Activated CD4-positive, alpha-beta memory T cell treated with anti-CD3 and anti-CD28 coated beads for 36 hours (primary cell): ENCODE data around the gene PPP1R12B. TPM values are rescaled to one million over a fixed set of nuclear protein-coding genes. Genes with fewer than 3 reads are reported as not detected.
"Not testable (repeated sequence)": the region's sequence is repeated elsewhere in the genome, so short reads cannot be mapped to it uniquely, and the experiment has no call there.

Source experiments
- CTCF ChIA-PET: fragments of 350-600 bp; sonication (Branson Sonifier 250); formaldehyde crosslinking; loops from one replicate; lab custom pipeline; 2021; ENCODE audit warnings: antibody characterized with exemption, inconsistent platforms; lab: Charles Lee
- POLR2A ChIA-PET: fragments of 350-600 bp; sonication (Branson Sonifier 250); formaldehyde crosslinking; loops from one replicate; lab custom pipeline; 2021; ENCODE audit warnings: antibody characterized with exemption; lab: Charles Lee
- DNase-seq: peaks from one replicate; pipeline ENCODE4 v3.0.0-alpha.2; 2020
- H3K27ac Mint-ChIP-seq: one replicate; pipeline ENCODE4 v1.8.0; 2021; ENCODE audit warnings: mixed read lengths
- H3K27me3 Mint-ChIP-seq: one replicate; pipeline ENCODE4 v1.8.0; 2021; ENCODE audit warnings: mixed read lengths
- H3K36me3 Mint-ChIP-seq: one replicate; pipeline ENCODE4 v1.8.0; 2021; ENCODE audit warnings: mixed read lengths
- H3K4me1 Mint-ChIP-seq: one replicate; pipeline ENCODE4 v1.8.0; 2021; ENCODE audit warnings: low read depth, mixed read lengths
- H3K4me3 Mint-ChIP-seq: one replicate; pipeline ENCODE4 v1.8.0; 2021; ENCODE audit warnings: mild to moderate bottlenecking, mixed read lengths
- H3K9me3 Mint-ChIP-seq: one replicate; pipeline ENCODE4 v1.8.0; 2021; ENCODE audit warnings: mixed read lengths
- intact Hi-C: fragments of 100-400 bp; cut with micrococcal nuclease; formaldehyde crosslinking; loops from one replicate; pipeline ENCODE4 v1.15.1; 2023
- total RNA-seq, 2 experiments: library from RNA; stranded (reverse); gene quantifications; one replicate each; pipeline ENCODE4 v1.2.3, GENCODE V29; 2021

Gene PPP1R12B
- total RNA-seq, 2 experiments from 2014 or later = 8.2 to 8.6 TPM

DNA sequence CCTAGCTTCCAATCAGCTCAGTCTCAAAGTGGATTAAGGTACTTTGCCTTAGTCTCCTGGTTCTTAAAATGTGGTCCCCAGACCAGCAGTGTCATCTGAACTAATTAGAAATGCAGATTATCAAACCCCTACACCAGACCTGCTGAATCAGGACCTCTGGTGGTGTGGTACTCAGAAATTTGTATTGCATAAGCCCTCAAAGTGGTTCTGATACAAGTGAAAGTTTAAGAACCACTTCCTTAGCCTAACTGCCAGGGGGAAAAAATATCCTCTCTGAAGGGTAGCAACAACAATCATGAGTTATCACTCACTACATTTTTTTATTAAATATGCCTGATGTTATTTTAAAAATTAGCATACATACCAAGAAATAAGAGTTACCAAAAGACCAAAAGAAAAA, 131.2 kb downstream of the PPP1R12B start:
- intact Hi-C loops, DNase-seq, H3K36me3 Mint-ChIP-seq: not testable (repeated sequence)

DNA sequence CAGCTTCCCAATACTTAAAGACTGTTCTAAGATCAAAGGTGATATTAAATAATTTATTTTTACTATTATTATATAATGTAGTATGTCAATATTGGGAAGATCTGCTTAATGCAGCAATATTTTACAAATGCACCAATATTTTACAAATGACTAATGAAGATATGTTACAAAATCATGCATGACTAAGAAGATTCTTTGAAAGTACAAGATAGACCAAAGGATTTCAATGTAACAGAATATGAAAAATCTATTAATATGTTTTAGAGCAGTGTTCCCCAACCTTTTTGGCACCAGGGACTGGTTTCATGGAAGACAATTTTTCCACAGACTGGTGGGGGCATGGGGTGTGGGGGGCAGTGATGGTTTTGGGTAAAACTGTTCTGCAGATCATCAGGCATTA, 132.1 kb downstream of the PPP1R12B start:
- H3K4me3 Mint-ChIP-seq, intact Hi-C loops, H3K9me3 Mint-ChIP-seq, DNase-seq, CTCF ChIA-PET, H3K27ac Mint-ChIP-seq, H3K27me3 Mint-ChIP-seq, POLR2A ChIA-PET: not testable (repeated sequence)
- Mint-ChIP-seq H3K36me3 (peaks cover 14% of the 10 kb centered on the region), H3K4me1 (peaks cover 26% of the 10 kb centered on the region)

More for the DNA sequence above, 131.2 kb downstream of the PPP1R12B start:
- H3K4me1 Mint-ChIP-seq = peaks cover 23% of the 10 kb centered on the region
- H3K27ac Mint-ChIP-seq, CTCF ChIA-PET, H3K4me3 Mint-ChIP-seq, H3K9me3 Mint-ChIP-seq, H3K27me3 Mint-ChIP-seq, POLR2A ChIA-PET: not testable (repeated sequence)

DNA sequence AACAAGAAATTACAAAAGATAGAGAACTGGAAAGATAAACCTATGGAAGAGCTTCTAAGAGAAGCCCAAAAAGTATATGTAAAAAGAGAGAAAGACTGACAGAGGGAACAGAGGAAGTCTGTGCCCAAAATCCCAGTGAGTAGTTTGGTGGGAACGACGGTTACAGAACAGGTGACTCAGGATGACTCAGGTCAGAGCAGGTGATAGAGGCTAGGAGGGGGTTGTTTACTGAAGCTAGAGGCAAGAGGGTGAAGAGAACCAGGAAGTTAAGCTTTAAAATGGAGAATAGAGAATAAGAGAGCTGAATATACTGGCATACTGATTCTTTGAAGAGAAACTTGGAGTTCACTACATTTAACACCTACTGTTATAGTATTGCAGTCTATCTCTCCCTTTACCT, 134.9 kb downstream of the PPP1R12B start:
- intact Hi-C loops, H3K4me3 Mint-ChIP-seq, POLR2A ChIA-PET, H3K27me3 Mint-ChIP-seq, H3K9me3 Mint-ChIP-seq, H3K27ac Mint-ChIP-seq, DNase-seq, CTCF ChIA-PET: not testable (repeated sequence)
- H3K36me3 Mint-ChIP-seq = peaks cover 16% of the 10 kb centered on the region
- H3K4me1 Mint-ChIP-seq = peaks cover 31% of the 10 kb centered on the region

DNA sequence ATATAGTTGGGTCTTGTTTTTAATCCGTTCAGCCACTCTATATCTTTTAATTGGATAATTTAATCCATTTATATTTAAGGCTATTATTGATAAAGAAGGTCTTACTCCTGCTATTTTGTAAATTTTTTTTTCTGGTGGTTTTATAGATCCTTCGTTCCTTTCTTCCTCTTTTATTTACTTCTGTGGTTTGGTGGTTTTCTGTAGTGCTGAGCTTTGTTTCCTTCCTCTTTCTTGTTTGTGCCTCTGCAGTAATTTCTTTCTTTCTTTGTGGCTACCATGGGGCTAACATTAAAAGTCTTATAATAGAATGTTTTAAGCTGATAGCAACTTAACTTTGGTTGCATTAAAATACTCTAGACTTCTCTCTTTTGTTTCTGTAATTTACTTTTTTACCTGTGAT, 135.5 kb downstream of the PPP1R12B start:
- H3K27ac Mint-ChIP-seq, intact Hi-C loops: not testable (repeated sequence)

DNA sequence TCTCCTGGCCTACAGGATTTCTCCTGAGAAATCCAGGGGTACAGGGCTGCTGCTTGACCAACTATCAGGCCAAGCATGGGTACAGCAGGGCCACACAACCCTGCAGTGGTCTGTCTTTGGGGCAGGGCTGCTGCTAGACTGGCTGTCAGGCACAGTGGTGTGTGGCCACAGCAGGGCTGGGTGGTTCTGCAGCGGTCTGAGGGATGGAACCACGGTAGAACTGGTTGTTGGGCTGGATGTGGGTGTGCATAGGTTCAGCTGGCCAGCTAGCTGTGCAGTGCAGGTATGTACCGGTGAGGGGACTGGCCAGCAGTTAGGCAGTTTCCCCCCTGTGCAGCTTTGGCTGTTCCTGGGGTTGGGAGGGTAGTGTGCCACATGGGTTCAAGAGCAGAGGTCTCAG, 136.3 kb downstream of the PPP1R12B start:
- peaks cover 31% of the 10 kb centered on the region for H3K4me1 Mint-ChIP-seq
- H3K27me3 Mint-ChIP-seq, intact Hi-C loops, POLR2A ChIA-PET, CTCF ChIA-PET, H3K27ac Mint-ChIP-seq, H3K9me3 Mint-ChIP-seq, DNase-seq, H3K4me3 Mint-ChIP-seq: not testable (repeated sequence)
- peaks cover 24% of the 10 kb centered on the region for H3K36me3 Mint-ChIP-seq

More for the DNA sequence above, 135.5 kb downstream of the PPP1R12B start:
- H3K9me3 Mint-ChIP-seq, CTCF ChIA-PET, DNase-seq, H3K4me3 Mint-ChIP-seq, H3K27me3 Mint-ChIP-seq, POLR2A ChIA-PET: not testable (repeated sequence)
- H3K36me3 Mint-ChIP-seq = peaks cover 21% of the 10 kb centered on the region
- H3K4me1 Mint-ChIP-seq = peaks cover 34% of the 10 kb centered on the region

DNA sequence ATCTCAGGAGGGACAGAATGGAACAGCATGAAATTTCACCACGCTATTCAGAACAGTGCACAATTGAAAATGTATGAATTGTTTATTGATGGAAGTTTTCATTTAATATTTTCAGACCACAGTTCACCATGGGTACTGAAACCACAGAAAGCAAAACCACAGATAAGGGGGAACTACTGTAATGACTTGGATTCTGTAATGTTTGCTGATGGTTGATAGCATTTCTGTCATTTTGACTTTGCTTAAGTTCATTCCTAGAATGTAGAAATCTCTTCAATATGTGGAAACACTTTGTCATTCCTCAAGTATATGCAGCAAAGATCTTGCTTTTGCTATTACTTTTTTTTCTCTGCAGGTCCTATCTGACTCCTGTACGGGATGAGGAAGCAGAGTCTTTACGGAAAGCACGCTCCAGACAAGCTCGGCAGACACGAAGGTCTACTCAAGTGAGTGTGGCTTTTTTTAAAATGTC, 139.7 kb downstream of the PPP1R12B start:
- intact Hi-C loops, CTCF ChIA-PET, POLR2A ChIA-PET: not testable (repeated sequence)

DNA sequence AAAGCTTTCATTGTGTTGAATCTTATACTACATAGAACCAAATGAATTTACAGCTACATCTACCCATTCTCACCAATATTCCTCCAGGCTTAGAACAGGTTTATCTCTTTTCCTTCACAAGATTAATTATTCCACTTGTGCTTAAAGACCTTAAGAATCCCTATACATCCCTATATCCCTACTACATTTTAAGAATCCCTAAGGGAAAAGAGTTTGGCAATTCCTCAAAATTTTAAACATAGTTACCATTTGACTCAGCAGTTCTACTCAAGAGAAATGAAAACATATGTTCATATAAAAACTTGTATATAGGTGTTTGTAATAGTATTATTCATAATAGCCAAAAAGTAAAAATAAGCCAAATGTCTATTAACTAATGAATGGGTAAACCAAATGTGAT, 140.6 kb downstream of the PPP1R12B start:
- H3K4me3 Mint-ChIP-seq, intact Hi-C loops, H3K9me3 Mint-ChIP-seq, CTCF ChIA-PET, DNase-seq, H3K27ac Mint-ChIP-seq, H3K27me3 Mint-ChIP-seq, POLR2A ChIA-PET: not testable (repeated sequence)
- Mint-ChIP-seq H3K4me1 (peaks cover 15% of the 10 kb centered on the region), H3K36me3 (peaks cover 29% of the 10 kb centered on the region)

More for the DNA sequence above, 139.7 kb downstream of the PPP1R12B start:
- Mint-ChIP-seq H3K4me1 (peaks cover 24% of the 10 kb centered on the region), H3K36me3 (peaks cover 30% of the 10 kb centered on the region)
- not testable (repeated sequence) for H3K27ac Mint-ChIP-seq, H3K9me3 Mint-ChIP-seq, H3K27me3 Mint-ChIP-seq, H3K4me3 Mint-ChIP-seq
- DNase-seq = peak; percentile 32

DNA sequence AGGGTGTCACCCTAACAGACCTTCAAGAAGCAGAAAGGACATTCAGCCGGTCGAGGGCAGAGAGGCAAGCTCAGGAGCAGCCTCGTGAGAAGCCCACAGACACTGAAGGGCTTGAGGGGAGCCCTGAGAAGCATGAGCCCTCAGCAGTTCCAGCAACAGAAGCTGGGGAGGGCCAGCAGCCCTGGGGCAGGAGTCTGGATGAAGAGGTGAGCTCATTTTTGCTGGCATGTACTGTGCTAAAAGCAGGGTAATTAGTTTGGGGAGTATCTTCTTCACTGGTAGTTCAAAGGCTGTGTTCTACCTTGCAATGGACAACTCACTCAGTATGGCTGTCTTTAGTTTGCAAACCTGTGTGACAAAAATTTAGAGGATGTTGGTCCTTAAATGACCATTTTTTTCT, 144.6 kb downstream of the PPP1R12B start:
- CTCF ChIA-PET, H3K4me1 Mint-ChIP-seq, H3K9me3 Mint-ChIP-seq, DNase-seq, H3K27ac Mint-ChIP-seq, intact Hi-C loops, H3K27me3 Mint-ChIP-seq, H3K4me3 Mint-ChIP-seq, POLR2A ChIA-PET: not testable (repeated sequence)
- H3K36me3 Mint-ChIP-seq = peaks cover 28% of the 10 kb centered on the region

DNA sequence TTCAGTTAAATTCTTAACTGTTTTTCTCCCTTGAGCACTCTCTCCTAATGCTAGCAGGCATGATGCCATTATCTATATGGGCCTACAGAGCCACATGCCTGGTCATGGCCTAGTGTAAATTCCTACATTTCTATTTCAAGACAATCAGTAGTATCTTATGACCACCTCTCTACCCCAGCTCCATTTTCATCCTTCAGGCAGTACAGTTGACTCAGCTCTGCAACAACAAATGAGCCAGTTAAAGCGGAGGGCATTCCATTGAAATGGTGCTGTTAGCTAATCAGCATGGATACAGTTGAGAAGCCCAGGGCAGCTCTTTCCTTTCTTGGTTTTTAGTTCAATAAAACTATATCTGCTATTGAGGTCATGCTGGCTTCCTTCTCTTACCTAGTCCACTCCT, 150.0 kb downstream of the PPP1R12B start:
- no peak for DNase-seq
- H3K4me3 Mint-ChIP-seq = no peak overlapping the region
- H3K4me1 Mint-ChIP-seq = no peaks in the 10 kb centered on the region
- no peaks in the 10 kb centered on the region for H3K9me3 Mint-ChIP-seq
- no peaks in the 10 kb centered on the region for H3K27me3 Mint-ChIP-seq
- H3K36me3 Mint-ChIP-seq = peaks cover 15% of the 10 kb centered on the region
- CTCF ChIA-PET = interaction anchor here (0.7 kb wide), 1 partner anchor 73 kb away, joined by 3 read pairs; no protein-coding TSS in a partner anchor
- no peak overlapping the region for H3K27ac Mint-ChIP-seq
- POLR2A ChIA-PET = no interaction called here
- intact Hi-C loops = no loop called here

DNA sequence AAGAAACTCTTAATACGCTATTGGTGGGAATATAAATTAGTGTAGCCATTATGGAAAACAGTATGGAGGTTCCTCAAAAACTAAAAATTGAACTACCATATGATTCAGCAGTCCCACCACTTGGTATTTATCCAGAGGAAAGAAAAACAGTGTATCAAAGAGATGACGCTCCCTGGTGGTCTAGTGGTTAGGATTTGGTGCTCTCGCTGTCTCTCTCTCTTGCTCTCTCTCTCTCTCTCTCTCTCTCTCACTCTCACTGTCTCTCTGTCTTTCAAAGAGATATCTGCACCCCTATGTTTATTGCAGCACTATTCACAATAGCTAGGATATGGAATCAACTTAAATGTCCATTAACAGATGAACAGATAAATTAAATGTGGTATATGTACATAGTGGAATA, 151.5 kb downstream of the PPP1R12B start:
- peaks cover 16% of the 10 kb centered on the region for H3K36me3 Mint-ChIP-seq
- POLR2A ChIA-PET, intact Hi-C loops, H3K9me3 Mint-ChIP-seq, H3K4me3 Mint-ChIP-seq, H3K27ac Mint-ChIP-seq, DNase-seq, H3K4me1 Mint-ChIP-seq, H3K27me3 Mint-ChIP-seq: not testable (repeated sequence)
- CTCF ChIA-PET = interaction anchor here (0.7 kb wide), 1 partner anchor 34 kb away, joined by 4 read pairs; no protein-coding TSS in a partner anchor

DNA sequence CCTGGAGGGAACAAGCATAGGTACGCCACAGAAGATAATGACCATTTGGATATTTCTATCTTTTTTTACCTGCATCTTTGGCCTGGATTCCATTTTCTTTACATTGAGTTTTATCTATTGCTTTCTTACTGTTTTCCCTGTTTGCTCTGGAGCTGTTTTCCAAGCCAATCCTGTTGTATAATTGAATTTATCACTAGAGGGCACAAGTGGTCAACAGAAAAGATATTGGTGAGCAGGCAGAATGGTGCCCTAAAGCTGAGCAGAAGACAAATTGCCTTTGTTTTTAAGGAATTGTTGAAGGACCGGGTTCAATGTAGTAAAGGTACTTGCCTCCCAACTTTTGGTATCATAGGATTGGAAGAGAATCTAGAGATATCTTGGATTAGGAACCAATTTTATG, 152.8 kb downstream of the PPP1R12B start:
- Mint-ChIP-seq H3K36me3 (peaks cover 9% of the 10 kb centered on the region), H3K9me3 (no peaks in the 10 kb centered on the region), H3K27ac (no peak overlapping the region), H3K4me3 (no peak overlapping the region), H3K4me1 (no peaks in the 10 kb centered on the region), H3K27me3 (no peaks in the 10 kb centered on the region)
- POLR2A ChIA-PET = no interaction called here
- DNase-seq = no peak
- CTCF ChIA-PET = no interaction called here
- intact Hi-C loops = no loop called here

DNA sequence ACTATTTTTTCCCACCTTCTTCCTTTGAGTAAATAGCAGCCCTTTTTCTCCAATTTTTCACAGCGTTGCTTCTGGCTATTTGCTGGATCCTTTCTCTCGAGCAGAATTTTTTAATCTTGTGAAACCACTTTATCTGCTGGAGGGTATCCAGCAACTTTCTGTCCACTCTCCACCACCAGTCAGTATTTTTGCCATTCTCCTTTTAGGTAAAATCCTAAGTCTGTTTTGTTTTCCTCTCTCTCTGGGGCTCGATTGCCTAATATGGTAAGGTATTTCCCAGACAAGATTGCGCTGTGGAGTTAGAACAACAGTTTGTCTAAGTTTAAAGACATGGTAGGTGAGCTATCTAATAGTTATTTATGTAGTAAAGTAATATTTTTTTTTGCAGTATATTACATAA, 156.9 kb downstream of the PPP1R12B start:
- CTCF ChIA-PET = no interaction called here

DNA sequence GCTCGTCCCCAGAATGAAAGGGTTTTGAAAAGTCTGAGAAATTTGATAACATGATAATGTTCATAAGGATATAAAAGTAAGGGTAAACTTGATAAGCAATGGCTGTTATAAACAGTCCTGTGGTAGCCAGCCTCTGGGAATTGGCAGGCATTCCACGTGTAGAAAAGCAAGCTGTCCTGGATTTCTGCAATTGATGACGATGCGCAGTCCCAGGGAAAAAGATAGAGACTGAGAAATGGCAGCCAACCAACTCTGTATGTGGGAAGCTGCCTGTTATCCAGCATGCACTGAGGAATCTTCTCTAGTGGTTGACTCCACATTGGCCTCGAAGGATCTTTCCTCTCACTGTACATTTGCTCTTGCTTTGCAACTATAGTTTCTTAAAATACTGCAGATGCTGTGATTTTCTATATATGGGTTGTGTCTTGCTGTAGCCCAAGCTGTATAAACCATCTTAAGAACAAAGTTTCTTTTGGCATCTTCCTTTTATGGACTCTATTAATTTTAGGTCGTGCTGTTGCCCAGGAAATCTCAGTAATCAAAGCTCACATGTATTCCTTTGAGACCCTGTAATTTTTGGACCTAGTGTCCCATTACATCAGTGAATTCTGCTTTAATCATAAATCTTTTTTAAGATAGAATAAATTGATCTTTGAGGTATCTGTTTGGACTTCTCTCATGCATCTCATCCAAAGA, 157.5 kb downstream of the PPP1R12B start:
- POLR2A ChIA-PET, H3K9me3 Mint-ChIP-seq, H3K36me3 Mint-ChIP-seq, H3K4me1 Mint-ChIP-seq, DNase-seq, intact Hi-C loops, H3K27me3 Mint-ChIP-seq, H3K4me3 Mint-ChIP-seq, H3K27ac Mint-ChIP-seq: not testable (repeated sequence)
- CTCF ChIA-PET = interaction anchor here (0.7 kb wide), 1 partner anchor 214 kb away, joined by 3 read pairs; no protein-coding TSS in a partner anchor

More for the DNA sequence above, 156.9 kb downstream of the PPP1R12B start:
- Mint-ChIP-seq H3K9me3 (no peaks in the 10 kb centered on the region), H3K4me3 (no peak overlapping the region), H3K27ac (no peak overlapping the region), H3K27me3 (no peaks in the 10 kb centered on the region), H3K4me1 (no peaks in the 10 kb centered on the region), H3K36me3 (peaks cover 9% of the 10 kb centered on the region)
- intact Hi-C loops = no loop called here
- DNase-seq = no peak
- POLR2A ChIA-PET = no interaction called here
